Thyroid gland (tissue), 4 donors: ENCODE measurements around the gene CHGA. TPM values are rescaled to one million over a fixed set of nuclear protein-coding genes. Genes with fewer than 3 reads are reported as not detected.

Experiments used
- DNase-seq, 2 donors: peaks; one replicate each; pipeline ENCODE4 v3.0.0-alpha.2; 2019
- H3K27ac ChIP-seq, 3 donors: fragments of 200-600 bp; sonication (generic); 1 replicate in 2 of 3; 2 replicates in 1 of 3; pipeline ENCODE4 v1.5.1; 2016 to 2019; ENCODE audit warnings: mild to moderate bottlenecking in 1 of 3, moderate library complexity in 1 of 3
- H3K27me3 ChIP-seq: fragments of 200-600 bp; sonication (generic); one replicate; pipeline ENCODE4 v1.5.1; 2019
- H3K36me3 ChIP-seq, 2 donors: fragments of 200-600 bp; sonication (generic); one replicate each; pipeline ENCODE4 v1.5.1; 2016 to 2019
- H3K4me1 ChIP-seq, 2 donors: fragments of 200-600 bp; sonication (generic); one replicate each; pipeline ENCODE4 v1.5.1; 2017 to 2019
- H3K4me3 ChIP-seq, 3 donors: fragments of 200-600 bp; sonication (generic); replicated peaks in 1 of 3; 1 replicate in 2 of 3; 2 replicates in 1 of 3; pipeline ENCODE4 v1.5.1; 2016; ENCODE audit warnings: mild to moderate bottlenecking in 1 of 3
- H3K9me3 ChIP-seq: fragments of 200-600 bp; sonication (generic); one replicate; pipeline ENCODE4 v1.5.1; 2017
- CTCF ChIP-seq, 6 experiments: fragments of 200-600 bp in 3 of 6; fragments of 450-650 bp in 3 of 6; sonication (generic) in 3 of 6; IDR thresholded peaks; one replicate each; pipeline ENCODE4 v1.5.1; 2016 to 2019; ENCODE audit warnings: antibody characterized with exemption in 6 of 6, mild to moderate bottlenecking in 2 of 6, inconsistent platforms in 1 of 6, moderate library complexity in 1 of 6
- POLR2A ChIP-seq, 2 donors: fragments of 450-650 bp; IDR thresholded peaks; one replicate each; pipeline ENCODE4 v1.6.1; 2017; ENCODE audit warnings: antibody characterized with exemption in 2 of 2, mild to moderate bottlenecking in 2 of 2, moderate library complexity in 1 of 2
- WGBS, 2 donors: methylation state at CpG; one replicate each; pipeline ENCODE4 v1.1.5; 2017; 5-methylcytosine and 5-hydroxymethylcytosine counted together
- intact Hi-C: fragments of 100-400 bp; cut with DNase I; formaldehyde crosslinking; loops from one replicate; pipeline ENCODE4 v1.15.1; 2023
- total RNA-seq, 4 donors: library from RNA; depleted of rRNA; stranded (reverse); fragments of >200 nt; gene quantifications; one replicate each; pipeline ENCODE4 v1.2.3, GENCODE V29; 2016

Gene CHGA
- total RNA-seq, 4 donors from 2014 or later = 0.54 to 9.6 (median 1.5) TPM

- Histone ChIP-seq H3K4me1 (no peaks in the 10 kb centered on the region), H3K27me3 (no peaks in the 10 kb centered on the region), H3K9me3 (no peaks in the 10 kb centered on the region), H3K36me3 (peaks cover 0 to 3% of the 10 kb centered on the region in 2 donors), H3K4me3 (no peak overlapping the region), H3K27ac (no peak overlapping the region)
- 82 to 84% methylated on average over 10 to 11 of the region's 11 CpGs for WGBS, 2 donors
- intact Hi-C loops = no loop called here
- TF ChIP-seq CTCF (IDR thresholded peaks at IDR 0.05) (no peak), POLR2A (IDR thresholded peaks at IDR 0.05) (no peak)
- DNase-seq = no peak
Observed at GRCh38 chr14:92940543-92940942, 17.6 kb downstream of the CHGA start.

GRCh38 chr14:92941531-92941930 lies 18.6 kb downstream of the CHGA start:
- WGBS, 2 donors = 94 to 97% methylated on average over 10 to 13 of the region's 30 CpGs
- Histone ChIP-seq H3K27ac (no peak overlapping the region), H3K9me3 (no peaks in the 10 kb centered on the region), H3K27me3 (no peaks in the 10 kb centered on the region), H3K4me1 (no peaks in the 10 kb centered on the region), H3K4me3 (no peak overlapping the region), H3K36me3 (peaks cover 0 to 3% of the 10 kb centered on the region in 2 donors)
- DNase-seq = no peak
- intact Hi-C loops = no loop called here
- TF ChIP-seq POLR2A (IDR thresholded peaks at IDR 0.05) (no peak), CTCF (IDR thresholded peaks at IDR 0.05) (no peak)

GRCh38 chr14:92942136-92942535 lies 19.2 kb downstream of the CHGA start:
- no peaks in the 10 kb centered on the region for H3K9me3 ChIP-seq
- TF ChIP-seq CTCF (IDR thresholded peaks at IDR 0.05) = no peak
- TF ChIP-seq POLR2A (IDR thresholded peaks at IDR 0.05) = no peak
- H3K27me3 ChIP-seq = no peaks in the 10 kb centered on the region
- H3K36me3 ChIP-seq = peaks cover 0 to 3% of the 10 kb centered on the region in 2 donors
- intact Hi-C loops = no loop called here
- no peaks in the 10 kb centered on the region for H3K4me1 ChIP-seq
- H3K4me3 ChIP-seq = no peak overlapping the region
- WGBS, 2 donors = 88 to 93% methylated on average over 1 to 5 of the region's 5 CpGs
- no peak overlapping the region for H3K27ac ChIP-seq
- no peak for DNase-seq

- TF ChIP-seq CTCF (IDR thresholded peaks at IDR 0.05) = no peak
Observed at GRCh38 chr14:92942576-92942975, 19.6 kb downstream of the CHGA start.

GRCh38 chr14:92942976-92943710 lies 20.2 kb downstream of the CHGA start:
- intact Hi-C loops = no loop called here
- Histone ChIP-seq H3K4me1 (no peaks in the 10 kb centered on the region), H3K4me3 (no peak overlapping the region), H3K36me3 (peaks cover 0 to 3% of the 10 kb centered on the region in 2 donors), H3K27ac (no peak overlapping the region), H3K27me3 (no peaks in the 10 kb centered on the region), H3K9me3 (no peaks in the 10 kb centered on the region)
- WGBS, 2 donors = 94 to 95% methylated on average over 26 to 30 of the region's 30 CpGs
- no peak for TF ChIP-seq CTCF (IDR thresholded peaks at IDR 0.05)
- TF ChIP-seq POLR2A (IDR thresholded peaks at IDR 0.05) = no peak
- no peak for DNase-seq

More at GRCh38 chr14:92942576-92942975, 19.6 kb downstream of the CHGA start:
- no peak for DNase-seq
- Histone ChIP-seq H3K4me1 (no peaks in the 10 kb centered on the region), H3K27me3 (no peaks in the 10 kb centered on the region), H3K36me3 (peaks cover 0 to 3% of the 10 kb centered on the region in 2 donors), H3K9me3 (no peaks in the 10 kb centered on the region), H3K27ac (no peak overlapping the region), H3K4me3 (no peak overlapping the region)
- intact Hi-C loops = no loop called here
- WGBS, 2 donors = 93 to 95% methylated on average over 6 to 8 of the region's 8 CpGs
